Caki2 (cell line): Measurements from ENCODE around the gene TBC1D20. TPM values are rescaled to one million over a fixed set of nuclear protein-coding genes. Genes with fewer than 3 reads are reported as not detected.
A peak's percentile ranks its signal among the peaks of the same experiment; 100 is the strongest.

Experiments
- DNase-seq: peaks from one replicate; pipeline ENCODE4 v3.0.0-alpha.2; 2015; ENCODE audit warnings: low read depth
- in situ Hi-C: cut with HindIII; loops from 2 replicates; pipeline ENCODE4 v1.10.0; 2016; ENCODE audit warnings: low sequenced_read_pairs, low pct_unique_long_range_greater_than_20kb, mixed read lengths
- total RNA-seq: library from RNA; depleted of rRNA; stranded (reverse); fragments of >200 nt; shearing (Covaris generic); gene quantifications from 2 replicates; pipeline ENCODE4 v1.2.3, GENCODE V29; 2014; ENCODE audit warnings: low replicate concordance

Gene TBC1D20
- total RNA-seq, 1 experiment from 2014 or later: 20.0 TPM

GRCh38 chr20:444862-445426 is 17.4 kb downstream of the TBC1D20 start:
- DNase-seq: peak; percentile 70
- in situ Hi-C loops: no loop called here

- in situ Hi-C loops: no loop called here
- no peak for DNase-seq
Observed at GRCh38 chr20:444117-444516, 18.2 kb downstream of the TBC1D20 start.

GRCh38 chr20:443223-443775 is 19.0 kb downstream of the TBC1D20 start:
- no peak for DNase-seq
- in situ Hi-C loops: no loop called here

- in situ Hi-C loops: no loop called here
- no peak for DNase-seq
Observed at GRCh38 chr20:440636-441035, 21.7 kb downstream of the TBC1D20 start.

- in situ Hi-C loops: no loop called here
- DNase-seq: no peak
Observed at GRCh38 chr20:440148-440547, 22.2 kb downstream of the TBC1D20 start.

DNA sequence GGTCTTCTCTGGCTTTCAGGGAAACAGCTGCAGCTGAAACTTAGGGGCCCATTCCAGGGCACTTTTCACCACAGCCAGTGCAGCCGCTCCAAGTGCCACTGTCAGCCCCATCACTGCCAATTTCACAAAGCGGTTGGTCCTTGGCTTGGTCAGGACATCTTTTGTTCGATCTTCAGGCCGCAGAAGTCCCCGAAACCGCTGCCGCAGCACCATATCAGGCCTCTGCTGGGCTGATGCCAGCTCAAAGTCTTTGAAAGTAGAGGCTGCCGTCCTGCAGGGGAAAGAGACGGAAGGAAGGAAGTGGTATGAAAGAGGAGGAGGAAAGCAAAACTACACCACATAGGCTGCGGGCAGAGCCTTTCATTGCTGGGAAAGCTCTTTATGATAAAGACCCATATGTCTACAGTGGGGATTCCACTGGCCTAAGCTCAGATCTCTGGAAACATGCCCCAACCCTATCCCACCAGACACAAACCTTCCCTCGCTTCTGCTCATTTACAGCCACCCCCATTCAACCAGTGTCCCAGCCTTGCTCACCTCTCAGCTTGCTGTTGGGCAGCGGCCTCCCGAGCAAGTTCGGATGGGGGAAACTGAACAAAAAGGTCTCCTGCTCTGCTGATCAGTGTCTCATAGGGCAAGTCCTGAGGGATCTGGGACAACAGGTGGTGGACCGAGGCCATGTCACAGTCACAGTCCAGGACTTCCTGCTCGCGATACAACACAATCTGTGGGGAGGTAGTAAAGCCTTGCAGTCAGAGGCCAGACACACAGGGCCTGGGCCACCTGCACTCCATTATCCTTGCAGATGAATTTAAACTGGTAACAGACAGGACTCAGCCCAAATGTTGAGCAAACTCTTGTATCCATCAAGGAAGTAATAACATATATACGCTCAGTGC is 23.5 kb downstream of the TBC1D20 start:
- in situ Hi-C loops: no loop called here
- DNase-seq: no peak

- no peak for DNase-seq
- in situ Hi-C loops: no loop called here
Observed at GRCh38 chr20:437787-438486, 24.4 kb downstream of the TBC1D20 start.

DNA sequence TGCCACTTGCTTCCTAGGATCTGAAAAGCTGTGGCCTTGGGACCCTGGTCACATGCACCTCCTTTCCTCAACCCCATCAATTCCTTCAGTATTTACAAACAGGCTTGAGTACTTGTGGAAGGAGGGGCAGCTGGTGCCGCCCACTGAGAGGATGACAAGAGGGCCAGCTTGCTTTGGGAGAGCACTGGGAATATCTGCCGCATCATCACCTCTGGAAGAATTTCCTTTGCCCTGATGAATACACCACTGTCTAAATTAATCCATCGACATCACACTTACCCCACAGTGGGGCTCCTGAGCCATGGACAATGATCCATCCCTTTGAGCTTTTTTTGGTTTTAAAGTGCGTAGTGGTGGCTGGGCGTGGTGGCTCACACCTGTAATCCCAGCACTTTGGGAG is 25.9 kb downstream of the TBC1D20 start:
- DNase-seq: no peak
- in situ Hi-C loops: no loop called here

DNA sequence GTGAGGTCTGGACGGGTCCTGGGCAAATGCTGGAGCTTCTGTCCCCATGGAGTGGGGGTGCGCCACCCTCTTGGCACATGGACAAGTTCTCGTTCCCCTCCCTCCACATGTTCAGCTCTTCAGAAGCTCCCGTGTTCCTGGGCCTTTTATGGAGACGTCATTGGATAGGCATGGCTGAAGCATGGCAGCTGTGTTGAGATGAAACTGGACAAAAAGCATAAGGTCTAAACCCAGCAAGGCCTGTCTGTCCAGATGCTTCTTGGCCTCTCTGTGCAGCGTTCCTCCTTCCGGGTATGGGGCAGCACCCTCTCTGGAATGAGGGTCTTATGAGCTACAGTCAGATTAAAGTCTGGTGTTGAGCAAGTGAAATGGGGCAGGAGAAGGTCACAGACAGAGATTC is 26.8 kb downstream of the TBC1D20 start:
- DNase-seq: no peak
- in situ Hi-C loops: no loop called here

- no peak for DNase-seq
- in situ Hi-C loops: no loop called here
Observed at GRCh38 chr20:434661-435419, 27.5 kb downstream of the TBC1D20 start.

DNA sequence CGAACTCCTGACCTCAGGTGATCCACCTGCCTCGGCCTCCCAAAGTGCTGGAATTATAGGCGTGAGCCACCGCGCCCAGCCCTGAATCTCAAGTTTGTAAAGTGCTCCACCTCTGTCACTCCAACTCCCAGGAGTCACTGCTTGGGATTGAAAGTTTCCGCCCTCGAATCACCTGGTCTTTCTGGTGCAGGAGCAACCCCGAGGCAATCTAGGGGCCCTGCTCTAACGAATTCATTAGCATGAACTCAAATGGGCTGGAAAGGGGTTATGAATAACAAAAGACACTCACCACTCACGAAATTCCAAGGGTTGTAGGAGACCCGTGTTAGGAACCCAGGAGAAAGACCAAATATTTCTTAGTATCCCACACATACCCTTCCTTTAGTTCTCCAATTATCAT is 28.1 kb downstream of the TBC1D20 start:
- in situ Hi-C loops: no loop called here
- no peak for DNase-seq

GRCh38 chr20:433300-433975 is 28.9 kb downstream of the TBC1D20 start:
- DNase-seq: peak; percentile 57
- in situ Hi-C loops: no loop called here

DNA sequence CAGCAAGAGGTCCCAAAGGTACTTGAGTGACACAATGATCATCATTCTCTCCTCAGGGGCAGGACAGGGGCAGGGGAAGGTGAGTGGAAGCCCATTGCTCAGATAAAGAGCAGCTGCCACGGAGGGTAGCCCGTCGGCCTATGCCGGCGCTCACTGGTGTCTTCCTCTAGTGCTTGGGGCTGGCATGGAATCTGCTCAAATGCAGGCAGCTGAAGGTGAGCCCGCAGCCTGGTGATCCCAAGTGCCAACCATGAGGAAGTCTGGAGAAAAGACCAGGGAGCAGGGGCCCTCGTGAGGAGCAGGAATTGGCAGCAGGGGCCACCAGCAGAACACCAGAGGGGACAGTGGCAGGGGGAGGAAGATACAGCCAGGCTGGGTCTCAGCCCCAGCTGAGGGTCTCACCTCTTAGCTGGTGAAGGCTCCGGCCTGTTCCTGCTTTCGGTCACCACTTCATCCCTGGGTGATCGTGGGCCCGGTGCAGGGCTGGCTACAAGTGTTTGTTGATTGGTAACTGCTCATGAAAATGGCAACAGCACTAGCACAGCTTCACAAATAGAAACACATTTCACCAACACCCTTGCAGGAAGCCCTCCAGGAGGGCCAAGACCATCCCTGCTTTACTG is 29.5 kb downstream of the TBC1D20 start:
- DNase-seq: no peak
- in situ Hi-C loops: no loop called here

GRCh38 chr20:432208-432607 is 30.1 kb downstream of the TBC1D20 start:
- in situ Hi-C loops: no loop called here
- no peak for DNase-seq

GRCh38 chr20:431012-431904 is 31.1 kb downstream of the TBC1D20 start:
- in situ Hi-C loops: no loop called here

GRCh38 chr20:430091-430999 is 32.0 kb downstream of the TBC1D20 start:
- no peak for DNase-seq
- in situ Hi-C loops: no loop called here

More at GRCh38 chr20:431012-431904, 31.1 kb downstream of the TBC1D20 start:
- DNase-seq: peak; percentile 80
